Keratinocyte (primary cell): Measurements from ENCODE around the gene STK4. TPM values are rescaled to one million over a fixed set of nuclear protein-coding genes. Genes with fewer than 3 reads are reported as not detected.

Source experiments
- DNase-seq: peaks from one replicate; pipeline ENCODE4 v3.0.0-alpha.2; 2011; ENCODE audit warnings: low read depth, missing footprints, low spot score
- FAIRE-seq: peaks from 2 replicates; lab custom pipeline; 2011; peaks lifted over from hg19 to GRCh38; lab: Jason Lieb, UNC
- H2AFZ ChIP-seq: 2 replicates; pipeline ENCODE4 v1.6.0; 2012; ENCODE audit warnings: low read length, control low read depth, inconsistent platforms; ENCODE audit not compliant: control insufficient read depth
- H3K27ac ChIP-seq: 2 replicates; pipeline ENCODE4 v1.5.1; 2011; ENCODE audit warnings: low read length; ENCODE audit not compliant: control insufficient read depth, insufficient read depth
- H3K27me3 ChIP-seq: 3 replicates; pipeline ENCODE4 v1.6.0; 2011; ENCODE audit warnings: low read length; ENCODE audit not compliant: control insufficient read depth, insufficient read depth; ENCODE audit errors: extremely low read depth
- H3K36me3 ChIP-seq, 2 experiments: 2 replicates in 1 of 2; 3 replicates in 1 of 2; pipeline ENCODE4 v1.5.1; 2011; ENCODE audit warnings: low read length in 2 of 2, mild to moderate bottlenecking in 1 of 2; ENCODE audit not compliant: control insufficient read depth in 2 of 2, insufficient read depth in 2 of 2; ENCODE audit errors: extremely low read depth in 1 of 2
- H3K4me1 ChIP-seq: 3 replicates; pipeline ENCODE4 v1.5.1; 2011; ENCODE audit warnings: low read length; ENCODE audit not compliant: control insufficient read depth, insufficient read depth; ENCODE audit errors: extremely low read depth
- H3K4me2 ChIP-seq: 3 replicates; pipeline ENCODE4 v1.6.0; 2011; ENCODE audit warnings: low read depth, low read length; ENCODE audit not compliant: control insufficient read depth, insufficient read depth; ENCODE audit errors: extremely low read depth
- H3K4me3 ChIP-seq, 3 experiments: fragments of 200-600 bp in 1 of 3; sonication (generic) in 1 of 3; 2 replicates in 2 of 3; 3 replicates in 1 of 3; pipeline ENCODE4 v1.5.1; 2011 to 2016; ENCODE audit warnings: low read length in 3 of 3, mild to moderate bottlenecking in 3 of 3, control low read depth in 2 of 3, inconsistent platforms in 1 of 3, low read depth in 1 of 3, mixed read lengths in 1 of 3, mixed run types in 1 of 3, moderate library complexity in 1 of 3; ENCODE audit not compliant: control insufficient read depth in 2 of 3, insufficient read depth in 2 of 3; ENCODE audit errors: extremely low read depth in 1 of 3
- H3K79me2 ChIP-seq: 2 replicates; pipeline ENCODE4 v1.6.0; 2012; ENCODE audit warnings: low read length; ENCODE audit not compliant: control insufficient read depth, insufficient read depth
- H3K9ac ChIP-seq: 3 replicates; pipeline ENCODE4 v1.6.0; 2011; ENCODE audit warnings: low read length; ENCODE audit not compliant: control insufficient read depth, insufficient read depth; ENCODE audit errors: extremely low read depth
- H3K9me1 ChIP-seq: 3 replicates; pipeline ENCODE4 v1.6.0; 2011; ENCODE audit warnings: low read length; ENCODE audit not compliant: control insufficient read depth, insufficient read depth; ENCODE audit errors: extremely low read depth
- H3K9me3 ChIP-seq: 2 replicates; pipeline ENCODE4 v1.5.1; 2012; ENCODE audit warnings: low read depth, low read length; ENCODE audit not compliant: control insufficient read depth
- H4K20me1 ChIP-seq: 3 replicates; pipeline ENCODE4 v1.6.0; 2011; ENCODE audit warnings: low read length; ENCODE audit not compliant: control insufficient read depth, insufficient read depth; ENCODE audit errors: extremely low read depth
- CTCF ChIP-seq, 3 experiments: IDR thresholded peaks in 1 of 3; conservative IDR thresholded peaks in 1 of 3; optimal IDR thresholded peaks in 1 of 3; 2 replicates in 2 of 3; 3 replicates in 1 of 3; pipeline versions ENCODE3 to v1.5.1; 2011; ENCODE audit warnings: low read length in 3 of 3, mild to moderate bottlenecking in 3 of 3, moderate library complexity in 2 of 3, control low read depth in 1 of 3, inconsistent platforms in 1 of 3; ENCODE audit not compliant: insufficient read depth in 2 of 3; ENCODE audit errors: extremely low read depth in 1 of 3
- EZH2 ChIP-seq: IDR thresholded peaks from one replicate; pipeline ENCODE4 v1.6.1; 2012; ENCODE audit warnings: inconsistent platforms, mild to moderate bottlenecking, low read length, moderate library complexity
- dilution Hi-C: fragments of 300-500 bp; cut with MboI; formaldehyde crosslinking; loops from one replicate; pipeline ENCODE4 v1.7.0; 2020; ENCODE audit warnings: low sequenced_read_pairs; ENCODE audit not compliant: extremely low pct_ligation_motif_present
- polyA minus RNA-seq, 3 experiments: library from RNA; depleted of rRNA, polyadenylated mRNA; stranded (reverse); fragments of >200 nt; gene quantifications; 1 replicate in 1 of 3; 2 replicates in 1 of 3; 3 replicates in 1 of 3; pipeline ENCODE4 v1.2.3, GENCODE V29; 2011
- polyA plus RNA-seq, 5 experiments: library from polyadenylated mRNA; depleted of rRNA in 3 of 5; stranded (reverse) in 3 of 5; stranded (forward) in 1 of 5; unstranded in 1 of 5; fragments of >200 nt; gene quantifications; 1 replicate in 1 of 5; 2 replicates in 3 of 5; 3 replicates in 1 of 5; pipeline versions ENCODE4 v1.2.1 to v1.2.3, GENCODE V29; 2011 to 2012; ENCODE audit warnings: missing spikeins in 2 of 5, low read depth in 1 of 5, low replicate concordance in 1 of 5

Gene STK4
- polyA plus RNA-seq (23.4 to 30.5 TPM (median 27.4 TPM) in 3 replicates), polyA minus RNA-seq (20.4 to 47.9 TPM (median 30.2 TPM) in 3 replicates)
- polyA plus RNA-seq (2011; ENCODE audit: low read depth) = 27.2 TPM
- polyA plus RNA-seq (2011; cell fraction: cytosol; rRNA removed) = 17.0 and 24.4 TPM in 2 replicates
- 28.5 and 34.3 TPM in 2 replicates for polyA plus RNA-seq (2011; cell fraction: nucleus; rRNA removed)
- polyA plus RNA-seq (2012; ENCODE audit: low replicate concordance) = 12.1 and 17.4 TPM in 2 replicates
- polyA minus RNA-seq (2011; cell fraction: cytosol; rRNA and poly(A)+ RNA removed) = 19.2 TPM
- polyA minus RNA-seq (2011; cell fraction: nucleus; rRNA and poly(A)+ RNA removed) = 27.9 and 57.4 TPM in 2 replicates

DNA sequence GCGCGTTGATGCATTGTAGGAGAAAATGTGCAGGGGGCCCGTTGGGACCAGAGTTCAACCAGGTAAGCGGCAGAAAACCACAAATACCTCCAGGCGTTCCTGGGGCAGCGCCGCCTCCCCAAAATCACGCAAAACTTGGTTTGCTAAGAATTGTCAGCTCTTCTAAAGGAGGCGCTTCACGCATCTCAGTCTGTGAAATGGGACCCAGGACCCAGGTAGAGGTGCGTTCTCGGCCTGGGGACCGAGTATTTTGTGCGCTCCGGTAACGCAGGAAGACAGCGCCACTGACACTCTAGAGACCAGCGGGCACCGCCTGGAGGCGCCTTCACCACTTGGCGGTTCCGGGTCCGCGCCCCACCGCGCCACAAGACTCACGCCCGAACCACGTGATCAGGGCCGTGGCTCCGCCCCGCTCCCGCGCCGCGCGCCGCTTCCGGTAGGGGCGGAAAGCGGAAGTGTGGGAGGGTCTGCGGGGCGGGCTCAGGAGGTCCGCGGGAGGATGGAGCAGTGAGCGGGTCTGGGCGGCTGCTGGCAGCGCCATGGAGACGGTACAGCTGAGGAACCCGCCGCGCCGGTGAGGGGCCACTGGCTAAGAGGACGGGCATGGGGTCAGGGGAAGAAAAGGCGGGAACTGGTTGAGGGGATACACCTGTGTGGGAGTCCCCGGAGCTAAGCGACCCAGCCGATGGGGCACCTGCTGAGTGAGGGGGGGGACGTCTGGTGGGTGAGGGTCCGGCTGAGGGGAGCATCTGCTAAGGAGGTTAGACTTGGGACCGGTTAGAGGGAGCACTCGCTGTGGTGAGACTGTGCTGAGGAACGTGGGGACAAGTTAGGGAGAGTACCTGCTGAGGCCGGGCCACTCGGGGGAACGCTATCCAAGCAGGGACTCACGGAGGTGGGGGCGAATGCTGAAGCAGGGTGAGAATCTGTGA lies at the start of gene STK4:
Gene STK4 (plus strand): TSS at position 483 of the 932 bp plus-strand sequence. CDS start 57 bp downstream, at position 540.
- DNase-seq (peak; percentile 42), FAIRE-seq (no peak)
- Histone ChIP-seq H3K4me1 (peaks cover 34% of the 10 kb centered on the region), H3K79me2 (peaks cover 50% of the 10 kb centered on the region), H3K4me3 (peak within 1 kb of the TSS; percentile 78 to 85 (median 79)), H3K9me3 (no peaks in the 10 kb centered on the region), H3K4me2 (peak within 1 kb of the TSS; percentile 88), H3K36me3 (no peaks in the 10 kb centered on the region), H3K9me1 (peaks cover 2% of the 10 kb centered on the region), H3K27me3 (no peaks in the 10 kb centered on the region), H3K9ac (peak within 1 kb of the TSS; percentile 82), H2AFZ (peak within 1 kb of the TSS; percentile 85), H3K27ac (peak within 1 kb of the TSS; percentile 79), H4K20me1 (no peaks in the 10 kb centered on the region)
- dilution Hi-C loops = no loop called here
- peak; percentile 28 to 67 (median 59) for TF ChIP-seq CTCF (optimal IDR thresholded peaks at IDR 0.05 in 1 of 3, IDR thresholded peaks at IDR 0.05 in 1 of 3, conservative IDR thresholded peaks at IDR 0.05 in 1 of 3; ENCODE audit: extremely low read depth in 1 of 3, insufficient read depth in 2 of 3, low read length in 3 of 3)
- TF ChIP-seq EZH2 = no peak

GRCh38 chr20:44916586-44916985 lies 49.7 kb upstream of the STK4 start:
- Histone ChIP-seq H3K79me2 (no peaks in the 10 kb centered on the region), H3K36me3 (peaks cover 17 to 21% of the 10 kb centered on the region in 2 experiments), H3K9me3 (no peaks in the 10 kb centered on the region), H3K9me1 (no peaks in the 10 kb centered on the region), H3K27me3 (no peaks in the 10 kb centered on the region), H3K4me2 (no peak overlapping the region), H2AFZ (no peak overlapping the region), H3K4me3 (no peak overlapping the region), H3K9ac (no peak overlapping the region), H4K20me1 (no peaks in the 10 kb centered on the region), H3K27ac (no peak overlapping the region), H3K4me1 (no peaks in the 10 kb centered on the region)
- DNase-seq = no peak
- FAIRE-seq = no peak
- TF ChIP-seq EZH2 (no peak), CTCF (optimal IDR thresholded peaks at IDR 0.05 in 1 of 3, IDR thresholded peaks at IDR 0.05 in 1 of 3, conservative IDR thresholded peaks at IDR 0.05 in 1 of 3; ENCODE audit: extremely low read depth in 1 of 3, insufficient read depth in 2 of 3, low read length in 3 of 3) (no peak)
- dilution Hi-C loops = no loop called here
